NCI-H82 treated with DMSO at 0.1 percent for 48 hours (cell line): ENCODE data around the gene XBP1.
"Not testable (repeated sequence)": the region's sequence is repeated elsewhere in the genome, so short reads cannot be mapped to it uniquely, and the experiment has no call there.

Experiments
- DNase-seq: peaks from one replicate; lab custom pipeline; 2025; ENCODE audit not compliant: unreplicated experiment; lab: John Stamatoyannopoulos, UW

The XBP1 gene

DNA sequence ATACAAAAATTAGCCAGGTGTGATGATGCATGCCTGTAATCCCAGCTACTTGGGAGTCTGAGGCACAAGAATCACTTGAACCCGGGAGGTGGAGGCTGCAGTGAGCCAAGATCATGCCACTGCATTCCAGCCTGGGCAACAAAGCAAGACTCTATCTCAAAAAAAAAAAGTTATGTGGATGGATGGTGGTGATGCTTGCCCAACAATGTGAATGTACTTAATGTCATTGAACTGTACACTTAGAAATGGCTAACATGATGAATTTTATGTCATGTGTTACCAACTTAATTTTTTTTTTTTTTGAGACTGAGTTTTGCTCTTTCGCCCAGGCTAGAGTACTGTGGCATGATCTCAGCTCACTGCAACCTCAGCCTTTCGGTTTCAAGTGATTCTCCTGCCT is 45.9 kb downstream of the XBP1 start:
- DNase-seq = not testable (repeated sequence)

DNA sequence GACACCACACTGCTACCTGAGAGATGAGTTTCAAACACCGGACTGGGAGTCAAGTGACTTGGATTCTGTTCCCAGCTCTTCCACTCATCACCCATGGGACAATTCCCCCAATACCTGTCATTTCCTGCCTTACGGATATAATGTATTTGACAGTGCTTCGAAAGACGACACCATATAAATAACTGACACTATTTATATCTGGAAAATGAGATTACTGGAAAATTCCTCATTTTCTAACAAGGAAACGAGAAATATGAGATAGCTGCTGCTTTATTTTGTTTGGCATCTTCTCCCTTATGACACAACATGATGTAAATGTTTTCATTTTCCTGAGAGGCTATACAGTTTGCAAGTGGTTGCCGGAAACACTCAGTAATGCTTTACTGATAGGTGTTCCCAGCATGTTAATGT is 49.9 kb downstream of the XBP1 start:
- DNase-seq = no peak
